ENCODE measurements around the gene PIK3C3.
"Not testable (repeated sequence)": the region's sequence is repeated elsewhere in the genome, so short reads cannot be mapped to it uniquely, and the experiment has no call there.

PIK3C3 gene

GRCh38 chr18:41966943-41967342 is 11.9 kb downstream of the PIK3C3 start:
- DNase-seq: no peak

- no peak for DNase-seq
Measured at GRCh38 chr18:41967680-41968079, 12.6 kb downstream of the PIK3C3 start.

- DNase-seq: no peak
Measured at GRCh38 chr18:41969881-41970280, 14.8 kb downstream of the PIK3C3 start.

GRCh38 chr18:41972067-41972925 is 17.3 kb downstream of the PIK3C3 start:
- no peak for DNase-seq

- no peak for DNase-seq
Measured at GRCh38 chr18:41973983-41974382, 18.9 kb downstream of the PIK3C3 start.

GRCh38 chr18:41974796-41975201 is 19.8 kb downstream of the PIK3C3 start:
- no peak for DNase-seq

- DNase-seq: no peak
Measured at GRCh38 chr18:41975284-41975683, 20.2 kb downstream of the PIK3C3 start.

GRCh38 chr18:41977233-41977632 is 22.2 kb downstream of the PIK3C3 start:
- DNase-seq: no peak

- DNase-seq: no peak
Measured at GRCh38 chr18:41982942-41983660, 28.1 kb downstream of the PIK3C3 start.

GRCh38 chr18:41985914-41986313 is 30.9 kb downstream of the PIK3C3 start:
- DNase-seq: no peak

- DNase-seq: no peak
Measured at GRCh38 chr18:41989508-41989907, 34.5 kb downstream of the PIK3C3 start.

- no peak for DNase-seq
Measured at GRCh38 chr18:41992066-41992465, 37.0 kb downstream of the PIK3C3 start.

- DNase-seq: no peak
Measured at GRCh38 chr18:41992703-41993102, 37.7 kb downstream of the PIK3C3 start.

- no peak for DNase-seq
Measured at GRCh38 chr18:41993151-41993550, 38.1 kb downstream of the PIK3C3 start.

GRCh38 chr18:41996020-41996419 is 41.0 kb downstream of the PIK3C3 start:
- DNase-seq: no peak

- DNase-seq: no peak
Measured at GRCh38 chr18:41999751-42000150, 44.7 kb downstream of the PIK3C3 start.

- DNase-seq: no peak
Measured at GRCh38 chr18:42001801-42002200, 46.8 kb downstream of the PIK3C3 start.

GRCh38 chr18:42004653-42005052 is 49.6 kb downstream of the PIK3C3 start:
- no peak for DNase-seq

GRCh38 chr18:42005782-42006181 is 50.7 kb downstream of the PIK3C3 start:
- no peak for DNase-seq

GRCh38 chr18:42009457-42009856 is 54.4 kb downstream of the PIK3C3 start:
- DNase-seq: not testable (repeated sequence)

- DNase-seq: no peak
Measured at GRCh38 chr18:42011053-42011452, 56.0 kb downstream of the PIK3C3 start.

GRCh38 chr18:42018831-42019230 is 63.8 kb downstream of the PIK3C3 start:
- no peak for DNase-seq

GRCh38 chr18:42024131-42024530 is 69.1 kb downstream of the PIK3C3 start:
- DNase-seq: no peak

- DNase-seq: no peak
Measured at GRCh38 chr18:42025491-42025890, 70.5 kb downstream of the PIK3C3 start.

All from CD4-positive, alpha-beta T cell treated with Interleukin-1 beta for 1 hour (primary cell).